GM23338 (cell line): Measurements from ENCODE around the gene RILP. TPM values are rescaled to one million over a fixed set of nuclear protein-coding genes. Genes with fewer than 3 reads are reported as not detected.

ENCODE experiments used
- ETS1 ChIP-seq: IDR thresholded peaks from 2 replicates; pipeline ENCODE4 v1.6.1; 2016; ENCODE audit warnings: antibody characterized with exemption
- EZH2 ChIP-seq: fragments of 200-600 bp; sonication (generic); IDR thresholded peaks from one replicate; pipeline ENCODE4 v1.8.0; 2017; ENCODE audit warnings: antibody characterized with exemption, mild to moderate bottlenecking, low read depth; ENCODE audit not compliant: unreplicated experiment
- EZH2phosphoT487 ChIP-seq: fragments of 200-600 bp; sonication (generic); IDR thresholded peaks from one replicate; pipeline ENCODE4 v1.8.1; 2018; ENCODE audit warnings: antibody characterized with exemption; ENCODE audit not compliant: unreplicated experiment
- NANOG ChIP-seq: IDR thresholded peaks from 2 replicates; pipeline ENCODE4 v1.6.1; 2016; ENCODE audit warnings: antibody characterized with exemption, borderline replicate concordance
- ZNF331 ChIP-seq: fragments of 250-450 bp; sonication (Bioruptor Pico); IDR thresholded peaks from 2 replicates; pipeline ENCODE4 v1.5.0; 2020; ENCODE audit warnings: low read depth, mild to moderate bottlenecking, moderate library complexity
- ZNF462 ChIP-seq: fragments of 250-450 bp; sonication (Bioruptor Pico); IDR thresholded peaks from 2 replicates; pipeline ENCODE4 v1.5.0; 2020; ENCODE audit warnings: mild to moderate bottlenecking, moderate library complexity
- polyA plus RNA-seq: library from polyadenylated mRNA; unstranded; fragments of >200 nt; fragmentation: Nextera tagmentation; extraction: Ambion mirVana; gene quantifications from 2 replicates; pipeline ENCODE4 v1.2.1, GENCODE V29; 2016
- total RNA-seq: library from RNA; depleted of rRNA; stranded (reverse); fragments of >200 nt; shearing (Covaris generic); gene quantifications from 2 replicates; pipeline ENCODE4 v1.2.3, GENCODE V29; 2014
- TF ChIP-seq, protein P1 (sequence below), 2 experiments: fragments of 200-600 bp in 1 of 2; sonication (generic) in 1 of 2; conservative IDR thresholded peaks; 2 replicates each; pipeline versions ENCODE4 v1.5.1 to v1.6.1; 2016 to 2017; ENCODE audit warnings: antibody characterized with exemption in 2 of 2, low read depth in 2 of 2, mild to moderate bottlenecking in 2 of 2, moderate library complexity in 1 of 2

Gene RILP
- total and polyA plus RNA-seq, 2 experiments from 2014 or later: 9.2 to 10.8 TPM

GRCh38 chr17:1646199-1646875 is 3.3 kb downstream of the RILP start (continued):
- TF ChIP-seq ZNF462 (no peak), EZH2 (no peak), ETS1 (no peak), ZNF331 (no peak), NANOG (no peak), EZH2phosphoT487 (no peak)
- TF ChIP-seq, protein P1, sequence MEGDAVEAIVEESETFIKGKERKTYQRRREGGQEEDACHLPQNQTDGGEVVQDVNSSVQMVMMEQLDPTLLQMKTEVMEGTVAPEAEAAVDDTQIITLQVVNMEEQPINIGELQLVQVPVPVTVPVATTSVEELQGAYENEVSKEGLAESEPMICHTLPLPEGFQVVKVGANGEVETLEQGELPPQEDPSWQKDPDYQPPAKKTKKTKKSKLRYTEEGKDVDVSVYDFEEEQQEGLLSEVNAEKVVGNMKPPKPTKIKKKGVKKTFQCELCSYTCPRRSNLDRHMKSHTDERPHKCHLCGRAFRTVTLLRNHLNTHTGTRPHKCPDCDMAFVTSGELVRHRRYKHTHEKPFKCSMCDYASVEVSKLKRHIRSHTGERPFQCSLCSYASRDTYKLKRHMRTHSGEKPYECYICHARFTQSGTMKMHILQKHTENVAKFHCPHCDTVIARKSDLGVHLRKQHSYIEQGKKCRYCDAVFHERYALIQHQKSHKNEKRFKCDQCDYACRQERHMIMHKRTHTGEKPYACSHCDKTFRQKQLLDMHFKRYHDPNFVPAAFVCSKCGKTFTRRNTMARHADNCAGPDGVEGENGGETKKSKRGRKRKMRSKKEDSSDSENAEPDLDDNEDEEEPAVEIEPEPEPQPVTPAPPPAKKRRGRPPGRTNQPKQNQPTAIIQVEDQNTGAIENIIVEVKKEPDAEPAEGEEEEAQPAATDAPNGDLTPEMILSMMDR (conservative IDR thresholded peaks at IDR 0.05; ENCODE audit: low read depth in 2 of 2): no peak
